ENCODE measurements around the gene MYDGF. TPM values are rescaled to one million over a fixed set of nuclear protein-coding genes. Genes with fewer than 3 reads are reported as not detected.

MYDGF gene
- total and polyA plus RNA-seq, 2 of the 13 experiments (the other 11 are each of a cell fraction or from before 2014, with no cell fraction given), result 116 to 198 TPM

GRCh38 chr19:4639531-4640246 lies 30.5 kb downstream of the MYDGF start (continued):
- no peak for TF ChIP-seq CENPBD1 (CRISPR knock-in tag; IDR thresholded peaks at IDR 0.05; ENCODE audit: borderline replicate concordance, low read depth)
- TF ChIP-seq HNRNPL (IDR thresholded peaks at IDR 0.05; ENCODE audit: low read depth, low read length), result peak; percentile 95
- TF ChIP-seq HOXD1 (CRISPR knock-in tag; IDR thresholded peaks at IDR 0.05), result 0 out of 2 replicates have a peak, but pooled peaks have one; percentile 13
- TF ChIP-seq SRSF1 (optimal IDR thresholded peaks at IDR 0.05; ENCODE audit: low read depth, low read length), result no peak
- 0 out of 2 replicates have a peak, but pooled peaks have one; percentile 16 for TF ChIP-seq ZBTB43 (CRISPR knock-in tag; conservative IDR thresholded peaks at IDR 0.05)
- peak; percentile 9; the same call in 1 of the 2 replicates for TF ChIP-seq MAZ (IDR thresholded peaks at IDR 0.05; ENCODE audit: borderline replicate concordance, low read depth, low read length)
- peak; percentile 11; the same call in 1 of the 2 replicates for TF ChIP-seq MAZ (CRISPR knock-in tag; IDR thresholded peaks at IDR 0.05; ENCODE audit: low read depth)
- TF ChIP-seq KDM3A (CRISPR knock-in tag; IDR thresholded peaks at IDR 0.05; ENCODE audit: low read depth), result no peak
- no peak for TF ChIP-seq KDM5B (CRISPR knock-in tag; IDR thresholded peaks at IDR 0.05; ENCODE audit: borderline replicate concordance)
- TF ChIP-seq KLF12 (CRISPR knock-in tag; IDR thresholded peaks at IDR 0.05; ENCODE audit: borderline replicate concordance), result peak; percentile 71; the same call in 1 of the 2 replicates
- TF ChIP-seq CHD4 (IDR thresholded peaks at IDR 0.05; ENCODE audit: borderline replicate concordance, low read length), result peak; percentile 95
- no peak for TF ChIP-seq ZKSCAN8 (CRISPR knock-in tag; IDR thresholded peaks at IDR 0.05; ENCODE audit: borderline replicate concordance)
- 0 out of 2 replicates have a peak, but pooled peaks have one; percentile 74 for TF ChIP-seq ZNF558 (CRISPR knock-in tag; IDR thresholded peaks at IDR 0.05; ENCODE audit: borderline replicate concordance)
- peak; percentile 45; the same call in 1 of the 2 replicates for TF ChIP-seq CCDC6 (CRISPR knock-in tag; IDR thresholded peaks at IDR 0.05)
- peak; percentile 90 for TF ChIP-seq HIC2 (CRISPR knock-in tag; IDR thresholded peaks at IDR 0.05; ENCODE audit: low read depth)
- TF ChIP-seq ZMYM4 (CRISPR knock-in tag; IDR thresholded peaks at IDR 0.05), result peak; percentile 12; the same call in 1 of the 2 replicates
- 0 out of 2 replicates have a peak, but pooled peaks have one; percentile 34 for TF ChIP-seq ZNF790 (CRISPR knock-in tag; IDR thresholded peaks at IDR 0.05; ENCODE audit: borderline replicate concordance)
- peak; percentile 71; the same call in 1 of the 2 replicates for TF ChIP-seq KDM1A (CRISPR knock-in tag; IDR thresholded peaks at IDR 0.05)
- 0 out of 2 replicates have a peak, but pooled peaks have one; percentile 31 for TF ChIP-seq GABPB1 (CRISPR knock-in tag; IDR thresholded peaks at IDR 0.05)
- TF ChIP-seq ZNF547 (CRISPR knock-in tag; IDR thresholded peaks at IDR 0.05), result 0 out of 2 replicates have a peak, but pooled peaks have one; percentile 57
- TF ChIP-seq TRAFD1 (CRISPR knock-in tag; IDR thresholded peaks at IDR 0.05; ENCODE audit: borderline replicate concordance), result no peak
- TF ChIP-seq ARID2 (CRISPR knock-in tag; IDR thresholded peaks at IDR 0.05; ENCODE audit: borderline replicate concordance), result 0 out of 2 replicates have a peak, but pooled peaks have one; percentile 49
- TF ChIP-seq RXRA (CRISPR knock-in tag; IDR thresholded peaks at IDR 0.05), result peak; percentile 41; the same call in 1 of the 2 replicates
- 0 out of 2 replicates have a peak, but pooled peaks have one; percentile 12 for TF ChIP-seq RXRB (CRISPR knock-in tag; IDR thresholded peaks at IDR 0.05; ENCODE audit: borderline replicate concordance)

Data from HepG2 (cell line).